ENCODE data around the gene FHIT.

Gene FHIT

DNA sequence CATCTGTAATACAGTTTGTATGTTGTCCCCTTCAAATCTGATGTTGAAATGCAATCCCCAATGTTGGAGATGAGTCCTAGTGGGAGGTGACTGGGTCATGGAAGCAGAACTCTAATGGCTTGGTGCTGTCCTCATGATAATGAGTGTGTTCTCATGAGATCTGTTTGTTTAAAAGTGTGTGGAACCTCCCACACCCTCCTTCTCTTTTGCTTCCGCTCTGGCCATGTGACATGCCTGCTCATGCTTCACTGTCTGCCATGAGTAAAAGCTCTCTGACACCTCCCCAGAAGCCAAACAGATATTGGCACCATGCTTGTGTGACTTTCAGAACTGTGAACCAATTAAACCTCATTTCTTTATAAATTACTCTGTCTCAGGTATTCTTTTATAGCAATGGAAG lies 1407.4 kb downstream of the FHIT start:
- DNase-seq, result no peak

DNA sequence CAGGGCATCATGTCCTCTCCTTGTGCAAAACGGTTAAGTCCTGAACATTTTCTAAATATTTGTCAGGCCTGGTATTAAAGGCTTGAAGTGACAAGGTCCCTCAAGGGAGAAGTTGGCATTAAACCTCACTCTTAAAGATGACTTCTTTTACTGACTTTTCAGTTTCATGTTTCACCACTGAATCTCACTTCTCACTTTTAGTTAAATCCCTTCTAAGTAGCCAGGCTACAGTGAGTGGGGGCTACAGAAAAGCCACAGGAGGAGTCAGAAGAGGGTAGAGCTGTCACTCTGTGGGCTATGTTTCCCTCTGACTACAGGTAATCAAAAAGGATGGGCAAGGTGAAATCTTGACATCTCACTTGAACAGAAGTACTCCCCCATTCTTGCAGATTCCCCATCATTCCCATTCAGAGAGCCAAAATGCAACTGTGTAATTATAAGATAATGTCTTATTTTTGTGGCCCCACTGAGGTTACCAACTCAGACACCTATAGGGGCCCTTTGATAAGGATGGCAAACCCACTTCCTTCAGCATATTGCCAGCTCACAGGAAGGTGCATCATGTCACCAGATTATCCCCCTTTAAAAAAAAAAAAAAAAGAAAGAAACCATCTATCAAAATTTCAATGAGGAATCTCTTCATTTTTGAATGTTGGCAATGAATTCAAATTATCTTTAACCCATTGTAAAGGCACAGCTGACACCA lies 1411.3 kb downstream of the FHIT start:
- DNase-seq, result no peak

- DNase-seq, result no peak
Measured at GRCh38 chr3:59839283-59839682, 1412.0 kb downstream of the FHIT start.

- no peak for DNase-seq
Measured at GRCh38 chr3:59836531-59836930, 1414.7 kb downstream of the FHIT start.

- DNase-seq, result no peak
Measured at GRCh38 chr3:59832702-59833101, 1418.5 kb downstream of the FHIT start.

DNA sequence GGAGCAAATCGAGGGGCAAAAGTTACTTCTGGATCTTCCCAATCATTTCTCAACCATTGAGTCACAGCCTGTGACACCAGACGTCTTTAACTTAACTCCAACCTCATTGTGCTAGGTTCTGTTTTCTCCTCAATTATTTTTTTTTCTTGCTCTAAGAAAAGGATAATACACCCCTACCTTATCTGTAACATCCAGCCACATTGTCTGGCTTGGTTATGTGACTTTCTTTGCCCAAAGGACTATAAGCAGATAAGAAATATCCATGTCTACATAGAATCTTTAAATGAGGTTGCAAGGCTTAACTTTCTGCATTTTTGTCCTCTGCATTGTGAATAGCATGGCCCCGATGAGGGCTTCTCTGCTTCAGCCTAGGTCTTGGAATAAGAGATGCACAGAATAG lies 1419.0 kb downstream of the FHIT start:
- DNase-seq, result no peak

- DNase-seq, result no peak
Measured at GRCh38 chr3:59831394-59831793, 1419.9 kb downstream of the FHIT start.

DNA sequence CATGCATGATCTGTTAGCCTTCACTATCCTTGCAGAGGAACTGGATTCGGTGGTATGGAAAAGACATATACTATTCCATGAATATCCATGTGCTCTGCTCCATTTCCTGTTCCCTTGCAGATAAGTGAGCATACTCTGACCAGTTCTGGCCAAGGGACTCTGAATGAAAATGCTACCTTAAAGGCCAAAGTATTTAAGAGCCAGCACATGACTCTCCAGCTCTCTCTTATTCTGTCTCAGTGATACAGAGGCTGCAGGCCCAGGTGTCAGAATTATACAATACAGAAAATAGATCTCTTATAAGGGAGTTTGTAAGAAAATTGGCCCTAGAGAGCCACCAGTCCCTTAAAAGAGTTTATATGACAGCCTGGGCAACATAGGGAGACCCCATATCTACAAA lies 1421.7 kb downstream of the FHIT start:
- no peak for DNase-seq

DNA sequence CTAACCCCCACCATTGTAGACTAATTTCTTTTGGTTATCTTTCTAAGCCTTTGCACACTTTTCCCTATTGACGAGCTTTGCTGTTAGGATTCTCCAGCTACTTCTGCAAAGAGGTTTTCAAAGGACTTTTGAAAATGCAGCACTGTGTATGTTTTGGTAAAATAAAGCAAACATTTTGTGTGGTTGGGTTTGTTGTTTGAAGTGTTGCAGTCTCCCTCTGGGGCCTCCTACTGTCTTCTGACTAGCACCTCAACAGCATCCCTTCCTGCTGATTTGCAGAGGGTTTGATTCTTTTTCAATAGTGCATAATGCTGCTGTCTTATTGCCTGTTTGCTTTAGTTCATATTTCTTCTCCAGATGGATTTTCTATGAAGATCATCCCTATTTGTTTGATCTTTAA lies 1426.4 kb downstream of the FHIT start:
- DNase-seq, result no peak

DNA sequence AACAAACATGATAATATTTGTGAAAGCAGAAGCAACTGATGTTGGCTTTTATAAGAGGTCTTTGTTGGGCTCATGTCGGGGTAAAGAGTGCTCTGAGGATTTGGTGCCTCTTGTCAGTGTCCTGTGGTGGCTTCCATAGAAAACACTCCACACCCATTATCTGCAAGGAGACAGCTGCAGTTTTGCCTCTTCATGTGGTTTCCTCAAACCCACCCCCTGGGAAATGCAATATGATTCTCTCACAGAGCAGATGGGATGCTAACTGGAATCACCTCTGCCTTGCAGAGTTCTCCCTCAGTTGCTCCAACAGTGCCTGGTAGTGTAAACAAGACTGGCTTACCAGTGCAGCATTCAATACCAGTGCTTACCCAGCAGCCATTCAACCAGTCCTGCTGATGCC lies 1430.0 kb downstream of the FHIT start:
- DNase-seq, result no peak

DNA sequence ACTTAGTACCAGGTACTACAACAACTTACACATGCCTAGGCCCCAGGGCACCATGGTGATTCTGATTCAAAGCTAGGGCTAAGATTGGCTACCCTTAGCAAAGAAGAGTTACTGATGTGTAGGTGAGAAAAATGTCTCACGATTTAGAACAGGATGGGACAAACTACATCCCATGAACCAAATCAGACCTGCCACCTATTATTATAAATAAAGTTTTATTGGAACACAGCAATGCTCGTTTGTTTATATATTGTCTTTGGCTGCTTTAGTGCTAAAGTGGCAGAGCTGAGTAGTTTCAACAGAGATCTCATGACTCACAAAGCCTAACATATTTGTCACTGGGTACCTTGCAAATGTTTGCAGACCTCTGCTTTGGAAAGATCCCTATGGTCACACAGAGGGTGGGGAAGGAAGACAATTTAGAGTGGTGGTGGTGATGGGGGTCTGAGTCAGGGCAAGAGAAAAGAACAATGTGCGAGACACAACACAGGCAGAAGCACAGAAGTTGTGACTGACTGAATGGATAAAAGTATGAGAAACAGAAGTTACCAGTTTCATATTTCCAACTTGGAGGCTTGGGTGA lies 1430.8 kb downstream of the FHIT start:
- no peak for DNase-seq

- no peak for DNase-seq
Measured at GRCh38 chr3:59818919-59819300, 1432.3 kb downstream of the FHIT start.

DNA sequence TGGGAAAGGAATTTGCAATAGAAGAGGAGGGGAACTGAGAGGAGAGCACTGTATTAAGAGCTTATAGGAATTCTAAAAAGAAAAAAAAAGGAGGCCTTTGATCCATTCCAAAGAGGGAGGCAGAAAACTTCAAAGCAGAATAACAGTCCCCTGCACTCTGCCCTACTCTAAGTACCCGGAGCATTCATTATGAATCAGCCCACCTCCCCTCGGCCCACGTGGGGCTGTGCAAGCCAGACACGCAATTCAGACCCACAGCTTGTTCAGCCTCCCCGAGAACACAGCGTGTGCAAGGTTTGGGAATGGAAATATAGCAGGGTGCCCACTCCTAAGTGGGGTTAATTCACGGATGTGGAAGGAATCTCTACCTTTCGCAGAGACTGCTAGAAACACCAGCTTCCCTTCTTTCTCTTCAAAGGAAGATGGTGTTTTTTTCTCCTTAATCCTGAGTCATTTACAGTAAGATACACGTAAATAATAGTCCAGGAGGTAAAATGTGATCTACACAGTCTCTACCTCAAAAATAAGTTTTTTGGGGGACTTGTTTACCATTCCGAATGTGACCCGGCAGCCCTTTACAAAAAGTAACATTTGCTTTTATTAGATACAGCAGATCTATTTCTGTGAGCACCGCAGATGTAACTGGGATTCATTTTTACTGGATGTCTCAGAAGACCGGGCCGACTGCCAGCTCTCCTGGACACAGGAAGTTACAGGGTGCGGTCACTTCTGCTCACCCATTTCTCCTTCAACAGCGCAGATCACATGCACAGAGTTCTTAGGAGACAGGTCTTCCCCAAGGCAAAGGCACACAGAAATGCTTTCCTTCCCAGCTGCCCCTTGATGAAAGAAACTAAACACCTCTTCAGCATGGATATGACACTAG lies 1433.0 kb downstream of the FHIT start:
- no peak for DNase-seq

- DNase-seq, result no peak
Measured at GRCh38 chr3:59817511-59817910, 1433.7 kb downstream of the FHIT start.

DNA sequence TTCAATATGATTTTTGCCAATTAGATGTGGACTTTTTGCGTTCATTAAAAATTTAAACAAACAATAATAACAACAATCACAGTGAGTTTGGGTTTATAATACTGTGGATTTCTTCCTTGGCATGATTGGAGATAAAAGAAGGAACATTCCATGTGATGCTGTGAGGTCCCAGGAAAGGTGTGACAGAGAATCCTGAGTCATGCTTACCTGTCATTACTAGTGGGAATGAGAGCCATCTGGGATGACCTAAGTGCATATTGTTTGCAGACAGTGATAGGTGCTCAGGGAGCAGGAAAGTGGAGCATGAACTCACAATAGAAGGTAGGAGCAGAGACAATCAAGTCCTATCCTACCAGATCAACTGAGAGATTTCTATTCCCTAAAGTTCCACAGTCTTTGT lies 1434.9 kb downstream of the FHIT start:
- DNase-seq, result no peak

DNA sequence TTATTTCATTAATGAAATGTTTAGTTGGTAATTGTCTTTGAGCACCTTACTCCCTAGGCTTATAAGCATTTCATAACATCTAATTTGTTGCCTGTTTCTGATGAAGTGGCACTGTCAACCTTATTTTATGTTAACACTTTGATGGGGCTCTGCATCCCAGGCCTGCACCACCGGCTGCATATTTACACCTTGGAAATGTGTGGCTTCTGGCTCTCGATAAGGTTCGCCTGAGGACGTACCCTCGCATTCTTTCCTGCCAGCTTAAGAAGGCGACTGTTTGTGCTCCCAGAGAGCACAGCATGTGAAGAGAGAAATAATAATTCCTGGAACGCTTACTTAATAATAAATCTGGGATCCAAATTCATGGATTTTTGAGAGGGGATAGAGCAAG lies 1438.1 kb downstream of the FHIT start:
- no peak for DNase-seq

- no peak for DNase-seq
Measured at GRCh38 chr3:59812237-59813147, 1438.8 kb downstream of the FHIT start.

GRCh38 chr3:59811160-59811559 lies 1440.1 kb downstream of the FHIT start:
- DNase-seq, result no peak

DNA sequence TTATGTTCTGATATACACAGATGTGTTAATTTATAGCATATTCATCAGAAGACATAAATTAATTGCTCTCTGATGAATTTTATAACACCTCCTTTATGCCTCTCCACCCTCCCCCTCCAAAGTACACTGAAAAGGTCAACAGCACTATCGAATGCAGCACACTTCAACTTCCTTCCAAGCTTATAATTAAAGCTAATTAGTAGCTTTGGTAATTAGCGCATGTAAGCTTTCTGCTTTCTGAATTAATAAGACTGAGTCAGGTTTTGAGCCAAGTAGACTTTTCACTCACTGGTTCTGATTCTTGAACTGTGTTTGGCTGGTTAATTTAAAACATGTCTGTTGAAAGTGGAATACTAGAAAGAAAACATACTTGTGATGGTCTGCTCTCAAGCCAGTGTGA lies 1440.6 kb downstream of the FHIT start:
- no peak for DNase-seq

GRCh38 chr3:59809710-59810444 lies 1441.4 kb downstream of the FHIT start:
- no peak for DNase-seq

DNA sequence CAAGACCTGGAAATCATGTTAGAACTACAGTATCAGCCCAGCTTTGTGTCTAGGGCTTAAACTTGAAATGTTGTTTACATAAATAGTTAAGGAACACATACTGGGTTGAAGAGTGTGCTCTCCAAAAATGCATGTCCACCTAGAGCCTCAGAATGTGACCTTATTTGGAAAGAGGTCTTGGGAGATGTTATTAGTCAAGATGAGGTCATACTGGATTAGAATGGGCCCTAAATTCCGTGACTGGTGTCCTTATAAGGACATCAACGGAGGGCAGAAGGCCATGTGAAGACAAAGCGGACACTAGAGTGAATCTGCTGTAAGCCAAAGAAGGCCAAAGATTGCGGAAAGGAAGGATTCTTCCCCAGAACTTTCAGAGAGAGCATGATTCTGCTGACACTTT lies 1442.2 kb downstream of the FHIT start:
- no peak for DNase-seq

DNA sequence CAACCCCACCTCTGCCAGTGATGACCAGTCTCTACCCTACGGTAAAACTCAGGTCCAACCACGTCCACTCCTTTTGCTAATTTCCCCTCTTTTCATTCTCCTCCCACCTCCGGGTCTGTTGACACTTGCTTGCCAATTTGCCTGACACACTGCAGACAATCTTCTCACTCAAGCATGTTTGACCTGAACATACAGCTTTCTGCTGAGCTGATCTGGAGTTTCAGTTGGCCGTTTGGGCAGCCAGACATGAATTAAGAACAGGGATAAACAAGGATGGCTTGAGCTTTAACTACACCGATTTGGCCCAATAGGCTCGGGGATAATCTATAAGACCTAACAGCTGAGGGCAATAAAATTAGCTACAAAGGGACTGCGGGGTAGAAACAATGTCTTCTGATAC lies 1442.8 kb downstream of the FHIT start:
- no peak for DNase-seq
